CD14-positive monocyte (primary cell): Measurements from ENCODE around the gene GINS2. TPM values are rescaled to one million over a fixed set of nuclear protein-coding genes. Genes with fewer than 3 reads are reported as not detected.

ENCODE experiments used
- DNase-seq, 3 donors: peaks; one replicate each; pipeline ENCODE4 v3.0.0-alpha.2; 2011 to 2022
- H2AFZ ChIP-seq: 2 replicates; pipeline ENCODE4 v1.6.0; 2012; ENCODE audit warnings: mild to moderate bottlenecking, low read depth, low read length, inconsistent platforms; ENCODE audit not compliant: insufficient read depth, poor library complexity, severe bottlenecking
- H3K27ac ChIP-seq, 2 donors: 1 replicate in 1 of 2; 2 replicates in 1 of 2; pipeline ENCODE4 v1.5.1; 2012 to 2013; ENCODE audit warnings: low read length in 2 of 2, control low read depth in 1 of 2, inconsistent platforms in 1 of 2, low read depth in 1 of 2, mild to moderate bottlenecking in 1 of 2
- H3K27me3 ChIP-seq, 2 donors: one replicate each; pipeline versions ENCODE4 v1.6.0 to v1.6.1; 2011 to 2013; ENCODE audit warnings: low read length in 2 of 2; ENCODE audit not compliant: control insufficient read depth in 2 of 2, insufficient read depth in 2 of 2
- H3K36me3 ChIP-seq, 2 donors: replicated peaks in 1 of 2; 1 replicate in 1 of 2; 2 replicates in 1 of 2; pipeline versions ENCODE4 v1.5.1 to v1.6.1; 2012 to 2013; ENCODE audit warnings: low read length in 2 of 2, control low read depth in 1 of 2, inconsistent platforms in 1 of 2, mild to moderate bottlenecking in 1 of 2; ENCODE audit not compliant: insufficient read depth in 2 of 2, control insufficient read depth in 1 of 2
- H3K4me1 ChIP-seq, 2 donors: 1 replicate in 1 of 2; 2 replicates in 1 of 2; pipeline versions ENCODE4 v1.5.1 to v1.6.1; 2012 to 2013; ENCODE audit warnings: low read length in 2 of 2, control low read depth in 1 of 2, inconsistent platforms in 1 of 2, mild to moderate bottlenecking in 1 of 2, moderate library complexity in 1 of 2; ENCODE audit not compliant: insufficient read depth in 2 of 2, control insufficient read depth in 1 of 2
- H3K4me2 ChIP-seq: replicated peaks from 2 replicates; pipeline ENCODE3; 2012; ENCODE audit warnings: low read length, moderate library complexity, mild to moderate bottlenecking; ENCODE audit not compliant: poor library complexity, severe bottlenecking; ENCODE audit errors: extremely low read depth
- H3K4me3 ChIP-seq, 3 experiments: fragments of 200-600 bp in 1 of 3; sonication (generic) in 1 of 3; replicated peaks in 1 of 3; 1 replicate in 2 of 3; 2 replicates in 1 of 3; pipeline ENCODE4 v1.5.1; 2011 to 2013; ENCODE audit warnings: low read length in 3 of 3, mild to moderate bottlenecking in 3 of 3, control low read depth in 2 of 3, low read depth in 2 of 3, inconsistent platforms in 1 of 3, moderate library complexity in 1 of 3
- H3K79me2 ChIP-seq: 2 replicates; pipeline ENCODE4 v1.6.0; 2012; ENCODE audit warnings: mild to moderate bottlenecking, control low read depth, inconsistent platforms, low read length, moderate library complexity; ENCODE audit not compliant: insufficient read depth
- H3K9ac ChIP-seq: 2 replicates; pipeline ENCODE4 v1.6.0; 2017; ENCODE audit warnings: low read length, mild to moderate bottlenecking; ENCODE audit not compliant: insufficient read depth, poor library complexity, severe bottlenecking
- H3K9me3 ChIP-seq, 2 donors: replicated peaks in 1 of 2; 1 replicate in 1 of 2; 2 replicates in 1 of 2; pipeline versions ENCODE4 v1.5.1 to v1.6.1; 2012 to 2013; ENCODE audit warnings: low read length in 2 of 2, control low read depth in 1 of 2; ENCODE audit not compliant: control insufficient read depth in 1 of 2, insufficient read depth in 1 of 2
- H4K20me1 ChIP-seq: 2 replicates; pipeline ENCODE4 v1.6.0; 2012; ENCODE audit warnings: mild to moderate bottlenecking, low read length, control low read depth, moderate library complexity; ENCODE audit not compliant: insufficient read depth
- H3K27ac Mint-ChIP-seq, 7 donors: one replicate each; pipeline ENCODE4 v1.8.0; 2020; ENCODE audit warnings: mild to moderate bottlenecking in 7 of 7, mixed read lengths in 7 of 7, moderate library complexity in 6 of 7, inconsistent platforms in 2 of 7
- H3K27me3 Mint-ChIP-seq, 3 donors: one replicate each; pipeline ENCODE4 v1.8.0; 2021 to 2022; ENCODE audit warnings: low read depth in 3 of 3, mild to moderate bottlenecking in 3 of 3, mixed read lengths in 3 of 3, moderate library complexity in 3 of 3, inconsistent platforms in 1 of 3
- H3K36me3 Mint-ChIP-seq, 2 donors: one replicate each; pipeline ENCODE4 v1.8.0; 2020; ENCODE audit warnings: mixed read lengths in 2 of 2, inconsistent platforms in 1 of 2, mild to moderate bottlenecking in 1 of 2
- H3K4me1 Mint-ChIP-seq: one replicate; pipeline ENCODE4 v1.8.0; 2020; ENCODE audit warnings: mild to moderate bottlenecking, mixed read lengths
- H3K4me3 Mint-ChIP-seq, 2 donors: one replicate each; pipeline ENCODE4 v1.8.0; 2020; ENCODE audit warnings: mild to moderate bottlenecking in 2 of 2, mixed read lengths in 2 of 2, moderate library complexity in 1 of 2
- H3K9me3 Mint-ChIP-seq, 7 donors: one replicate each; pipeline ENCODE4 v1.8.0; 2020 to 2022; ENCODE audit warnings: mixed read lengths in 7 of 7, mild to moderate bottlenecking in 6 of 7, moderate library complexity in 6 of 7, inconsistent platforms in 2 of 7
- CTCF ChIP-seq: fragments of 200-600 bp; IDR thresholded peaks from one replicate; pipeline ENCODE4 v1.8.0; 2022; ENCODE audit warnings: antibody characterized with exemption, mild to moderate bottlenecking
- WGBS: methylation state at CpG from one replicate; pipeline ENCODE4 v1.1.5; 2013; ENCODE audit warnings: missing lambda C conversion rate; ENCODE audit not compliant: insufficient coverage; 5-methylcytosine and 5-hydroxymethylcytosine counted together
- intact Hi-C, 2 donors: fragments of 100-400 bp; cut with micrococcal nuclease; formaldehyde crosslinking; loops; one replicate each; pipeline versions ENCODE4 v1.15.0 to v1.15.1; 2023
- polyA plus RNA-seq, 3 donors: library from polyadenylated mRNA; depleted of rRNA in 1 of 3; unstranded in 2 of 3; stranded (reverse) in 1 of 3; fragments of 300-500 nt in 2 of 3; fragments of >200 nt in 1 of 3; fragmentation: Illumina TruSeq in 2 of 3; gene quantifications; 1 replicate in 2 of 3; 2 replicates in 1 of 3; pipeline ENCODE4 v1.2.3, GENCODE V29; 2012 to 2021

Gene GINS2
- polyA plus RNA-seq, 3 donors = 0.13 to 0.28 TPM; not detected in 1

- H3K4me3 ChIP-seq = no peak overlapping the region
- H3K9ac ChIP-seq = no peak overlapping the region
- peaks cover 8 to 51% of the 10 kb centered on the region in 2 donors for H3K36me3 ChIP-seq
- H3K9me3 Mint-ChIP-seq = no peaks in the 10 kb centered on the region
- H3K4me1 ChIP-seq = no peaks in the 10 kb centered on the region
- H3K27me3 ChIP-seq = no peaks in the 10 kb centered on the region
- H3K27ac Mint-ChIP-seq = peak overlapping the region in 3 of 7 donors; percentile 4 to 66 (median 7)
- H3K9me3 ChIP-seq = no peaks in the 10 kb centered on the region
- peak overlapping the region in 1 of 2 donors; percentile 4 for H3K27ac ChIP-seq
- H3K4me1 Mint-ChIP-seq = no peaks in the 10 kb centered on the region
- no peak for TF ChIP-seq CTCF
- no peak overlapping the region for H3K4me2 ChIP-seq
- intact Hi-C loops = no loop called here
- no peaks in the 10 kb centered on the region for H3K79me2 ChIP-seq
- no peak for DNase-seq
- no peak overlapping the region for H3K4me3 Mint-ChIP-seq
- H3K36me3 Mint-ChIP-seq = peaks cover 26 to 64% of the 10 kb centered on the region in 2 donors
- 94% methylated on average over 6 of the region's 6 CpGs for WGBS
- H3K27me3 Mint-ChIP-seq = peaks cover 0 to 1% (median 0%) of the 10 kb centered on the region in 3 donors
- no peak overlapping the region for H2AFZ ChIP-seq
- H4K20me1 ChIP-seq = no peaks in the 10 kb centered on the region
Observed at GRCh38 chr16:85680352-85680944, 8.3 kb downstream of the GINS2 start.

- Mint-ChIP-seq H3K4me3 (no peak overlapping the region), H3K27me3 (peaks cover 0 to 1% (median 0%) of the 10 kb centered on the region in 3 donors), H3K9me3 (no peaks in the 10 kb centered on the region), H3K4me1 (no peaks in the 10 kb centered on the region), H3K36me3 (peaks cover 30 to 65% of the 10 kb centered on the region in 2 donors), H3K27ac (peak overlapping the region in 3 of 7 donors; percentile 55 to 80 (median 76))
- H3K4me1 ChIP-seq = no peaks in the 10 kb centered on the region
- H2AFZ ChIP-seq = no peak overlapping the region
- no peak for DNase-seq
- H4K20me1 ChIP-seq = no peaks in the 10 kb centered on the region
- no peaks in the 10 kb centered on the region for H3K79me2 ChIP-seq
- no peaks in the 10 kb centered on the region for H3K9me3 ChIP-seq
- H3K4me3 ChIP-seq = no peak overlapping the region
- H3K27me3 ChIP-seq = no peaks in the 10 kb centered on the region
- H3K9ac ChIP-seq = no peak overlapping the region
- WGBS = 95% methylated on average over 6 of the region's 6 CpGs
- no peak overlapping the region for H3K27ac ChIP-seq
- H3K4me2 ChIP-seq = no peak overlapping the region
- TF ChIP-seq CTCF = no peak
- intact Hi-C loops = no loop called here
- peaks cover 14 to 57% of the 10 kb centered on the region in 2 donors for H3K36me3 ChIP-seq
Observed at GRCh38 chr16:85679870-85680269, 8.9 kb downstream of the GINS2 start.
